ENCODE measurements around the gene DPP9. TPM values are rescaled to one million over a fixed set of nuclear protein-coding genes. Genes with fewer than 3 reads are reported as not detected.
A peak's percentile ranks its signal among the peaks of the same experiment; 100 is the strongest.

The DPP9 gene
- total RNA-seq, 1 donor, result 53.1 TPM

GRCh38 chr19:4710281-4710600 lies 13.4 kb downstream of the DPP9 start:
- no peak for TF ChIP-seq CTCF (IDR thresholded peaks at IDR 0.05; ENCODE audit: insufficient read depth, low read length)
- no peak for DNase-seq (ENCODE audit: low read depth)

GRCh38 chr19:4709440-4710280 lies 14.0 kb downstream of the DPP9 start:
- no peak for TF ChIP-seq CTCF (IDR thresholded peaks at IDR 0.05; ENCODE audit: insufficient read depth, low read length)
- H3K4me3 ChIP-seq (ENCODE audit: low read depth, low read length), result no peak overlapping the region
- DNase-seq (ENCODE audit: low read depth), result no peak

More at GRCh38 chr19:4710281-4710600, 13.4 kb downstream of the DPP9 start:
- no peak overlapping the region for H3K4me3 ChIP-seq (ENCODE audit: low read depth, low read length)

- no peak overlapping the region for H3K4me3 ChIP-seq (ENCODE audit: low read depth, low read length)
Observed at GRCh38 chr19:4707956-4708650, 15.5 kb downstream of the DPP9 start.

GRCh38 chr19:4707322-4707721 lies 16.3 kb downstream of the DPP9 start:
- no peak for DNase-seq (ENCODE audit: low read depth)
- no peak for TF ChIP-seq CTCF (IDR thresholded peaks at IDR 0.05; ENCODE audit: insufficient read depth, low read length)
- no peak overlapping the region for H3K4me3 ChIP-seq (ENCODE audit: low read depth, low read length)

More at GRCh38 chr19:4707956-4708650, 15.5 kb downstream of the DPP9 start:
- DNase-seq (ENCODE audit: low read depth), result peak; percentile 41
- TF ChIP-seq CTCF (IDR thresholded peaks at IDR 0.05; ENCODE audit: insufficient read depth, low read length), result no peak

- H3K4me3 ChIP-seq (ENCODE audit: low read depth, low read length), result no peak overlapping the region
- DNase-seq (ENCODE audit: low read depth), result no peak
- TF ChIP-seq CTCF (IDR thresholded peaks at IDR 0.05; ENCODE audit: insufficient read depth, low read length), result no peak
Observed at GRCh38 chr19:4705413-4706131, 18.1 kb downstream of the DPP9 start.

GRCh38 chr19:4704317-4704673 lies 19.3 kb downstream of the DPP9 start:
- DNase-seq (ENCODE audit: low read depth), result no peak
- H3K4me3 ChIP-seq (ENCODE audit: low read depth, low read length), result no peak overlapping the region
- TF ChIP-seq CTCF (IDR thresholded peaks at IDR 0.05; ENCODE audit: insufficient read depth, low read length), result no peak
